ENCODE data around the gene STAG3. TPM values are rescaled to one million over a fixed set of nuclear protein-coding genes. Genes with fewer than 3 reads are reported as not detected.
"Not testable (repeated sequence)": the region's sequence is repeated elsewhere in the genome, so short reads cannot be mapped to it uniquely, and the experiment has no call there.

The STAG3 gene
- total RNA-seq, 4 donors from 2014 or later: 0.13 to 5.5 TPM; not detected in 2

DNA sequence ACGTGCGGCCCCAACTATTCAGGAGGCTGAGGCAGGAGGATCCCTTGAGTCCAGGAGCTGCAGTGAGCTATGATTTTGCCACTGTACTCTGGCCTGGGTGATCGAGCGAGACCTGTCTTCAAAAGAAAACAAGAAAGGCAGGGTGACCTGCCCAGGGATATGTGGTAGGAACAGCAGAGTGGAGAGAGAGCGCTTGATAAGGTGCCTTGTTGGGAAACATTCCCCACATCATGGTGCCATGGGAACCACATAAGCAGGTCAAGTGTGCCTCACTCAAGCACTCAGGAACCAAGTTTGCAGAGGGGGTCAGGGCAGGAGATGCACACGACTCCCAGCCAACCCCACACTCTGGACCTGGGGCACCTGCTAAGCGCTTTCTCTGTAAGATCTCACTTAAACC, 79.3 kb downstream of the STAG3 start:
- H3K4me1 ChIP-seq: peaks cover 10 to 33% of the 10 kb centered on the region in 2 donors
- peak overlapping the region; percentile 27 to 100 (median 80) for H3K27ac ChIP-seq
- in situ Hi-C loops (cut with MboI; ENCODE audit: low sequenced_read_pairs in 4 of 4) (no loop called here), intact Hi-C loops (cut with DNase I; ENCODE audit: low total_unique reads) (no loop called here)
- no peaks in the 10 kb centered on the region for H3K27me3 ChIP-seq
- no peaks in the 10 kb centered on the region for H3K36me3 ChIP-seq
- ATAC-seq (no peak), DNase-seq (no peak)
- no peaks in the 10 kb centered on the region for H3K9me3 ChIP-seq
- no peak overlapping the region for H3K4me3 ChIP-seq
- TF ChIP-seq, protein P1, sequence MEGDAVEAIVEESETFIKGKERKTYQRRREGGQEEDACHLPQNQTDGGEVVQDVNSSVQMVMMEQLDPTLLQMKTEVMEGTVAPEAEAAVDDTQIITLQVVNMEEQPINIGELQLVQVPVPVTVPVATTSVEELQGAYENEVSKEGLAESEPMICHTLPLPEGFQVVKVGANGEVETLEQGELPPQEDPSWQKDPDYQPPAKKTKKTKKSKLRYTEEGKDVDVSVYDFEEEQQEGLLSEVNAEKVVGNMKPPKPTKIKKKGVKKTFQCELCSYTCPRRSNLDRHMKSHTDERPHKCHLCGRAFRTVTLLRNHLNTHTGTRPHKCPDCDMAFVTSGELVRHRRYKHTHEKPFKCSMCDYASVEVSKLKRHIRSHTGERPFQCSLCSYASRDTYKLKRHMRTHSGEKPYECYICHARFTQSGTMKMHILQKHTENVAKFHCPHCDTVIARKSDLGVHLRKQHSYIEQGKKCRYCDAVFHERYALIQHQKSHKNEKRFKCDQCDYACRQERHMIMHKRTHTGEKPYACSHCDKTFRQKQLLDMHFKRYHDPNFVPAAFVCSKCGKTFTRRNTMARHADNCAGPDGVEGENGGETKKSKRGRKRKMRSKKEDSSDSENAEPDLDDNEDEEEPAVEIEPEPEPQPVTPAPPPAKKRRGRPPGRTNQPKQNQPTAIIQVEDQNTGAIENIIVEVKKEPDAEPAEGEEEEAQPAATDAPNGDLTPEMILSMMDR (IDR thresholded peaks at IDR 0.05 in 4 of 5, conservative IDR thresholded peaks at IDR 0.05 in 1 of 5): no peak
- TF ChIP-seq POLR2A (IDR thresholded peaks at IDR 0.05): no peak

GRCh38 chr7:100259984-100260383, 82.3 kb downstream of the STAG3 start:
- H3K36me3 ChIP-seq; DNase-seq; H3K27me3 ChIP-seq; intact Hi-C loops (cut with DNase I; ENCODE audit: low total_unique reads); in situ Hi-C loops (cut with MboI; ENCODE audit: low sequenced_read_pairs in 4 of 4); H3K4me3 ChIP-seq; ATAC-seq; H3K9me3 ChIP-seq: not testable (repeated sequence)
- Histone ChIP-seq H3K4me1 (peaks cover 8 to 33% of the 10 kb centered on the region in 2 donors), H3K27ac (peak overlapping the region; percentile 39 to 61 (median 52))

DNA sequence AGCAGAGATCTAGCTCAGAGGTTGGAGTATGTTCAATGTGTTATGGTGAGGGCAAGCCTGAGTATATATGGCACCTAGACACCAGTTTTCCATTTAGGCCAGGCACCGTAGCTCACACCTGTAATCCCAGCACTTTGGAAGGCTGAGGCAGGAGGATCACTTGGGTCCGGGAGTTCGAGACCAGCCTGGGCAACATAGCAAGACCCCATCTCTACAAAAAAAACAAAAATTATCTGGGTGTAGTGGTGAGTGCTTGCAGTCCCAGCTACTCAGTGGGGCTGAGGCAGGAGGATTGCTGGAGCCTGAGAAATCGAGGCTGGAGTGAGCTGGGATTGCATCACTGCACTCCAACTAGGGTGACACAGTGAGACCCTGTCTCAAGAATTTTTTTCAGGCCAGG, 85.2 kb downstream of the STAG3 start:
- DNase-seq: not testable (repeated sequence)

More for the DNA sequence above, 85.2 kb downstream of the STAG3 start:
- H3K4me3 ChIP-seq; H3K27me3 ChIP-seq; intact Hi-C loops (cut with DNase I; ENCODE audit: low total_unique reads); ATAC-seq; H3K36me3 ChIP-seq; H3K9me3 ChIP-seq; in situ Hi-C loops (cut with MboI; ENCODE audit: low sequenced_read_pairs in 4 of 4): not testable (repeated sequence)
- peaks cover 32 to 59% of the 10 kb centered on the region in 2 donors for H3K4me1 ChIP-seq
- peak overlapping the region; percentile 44 to 98 (median 96) for H3K27ac ChIP-seq

Small RNAs within 50 kb of the gene (microRNA-seq; reads per million reads assigned to microRNA genes)
- gene MIR4658 (ENCODE audit: borderline replicate concordance in 2 of 2): 0 reads per million in 2 donors

Other genes with a start within 250 kb of the STAG3 start
- gene GJC3, start 248.3 kb upstream of the STAG3 start, total RNA-seq: not detected
- 10 to 100 TPM in 1 of 4 donors, 1 to 10 TPM in 2, not detected in 1; 2.6 to 10.3 (median 4.2) TPM for gene AZGP1, start 201.9 kb upstream of the STAG3 start, total RNA-seq
- gene ZKSCAN1, start 162.3 kb upstream of the STAG3 start, total RNA-seq: 10 to 100 TPM; 15.0 to 17.7 (median 15.5) TPM
- 10 to 100 TPM; 14.4 to 26.4 (median 22.3) TPM for gene ZSCAN21, start 128.1 kb upstream of the STAG3 start, total RNA-seq
- gene ZNF3, start 96.2 kb upstream of the STAG3 start, total RNA-seq: 10 to 100 TPM; 11.2 to 19.2 (median 16.1) TPM
- 10 to 100 TPM; 32.6 to 57.9 (median 39.4) TPM for gene COPS6, start 88.9 kb upstream of the STAG3 start, total RNA-seq
- gene MCM7, start 76.5 kb upstream of the STAG3 start, total RNA-seq: 10 to 100 TPM; 23.9 to 45.7 (median 36.1) TPM
- 10 to 100 TPM in 2 of 4 donors, 1 to 10 TPM in 2; 7.2 to 13.8 (median 10.8) TPM for gene AP4M1, start 76.3 kb upstream of the STAG3 start, total RNA-seq
- gene TAF6, start 58.6 kb upstream of the STAG3 start, total RNA-seq: 10 to 100 TPM; 38.6 to 71.7 (median 56.6) TPM
- 1 to 10 TPM; 2.0 to 5.0 (median 2.4) TPM for gene CNPY4, start 58.3 kb upstream of the STAG3 start, total RNA-seq
- 1 to 10 TPM; 1.4 to 7.4 (median 3.1) TPM for gene MBLAC1, start 51.0 kb upstream of the STAG3 start, total RNA-seq
- gene LAMTOR4, start 29.0 kb upstream of the STAG3 start, total RNA-seq: 100 to 1,000 TPM in 3 of 4 donors, 10 to 100 TPM in 1; 97.6 to 141 (median 127) TPM
- gene TRAPPC14, start 19.2 kb upstream of the STAG3 start, total RNA-seq: 1 to 10 TPM; 3.0 to 6.1 (median 4.2) TPM
- 1 to 10 TPM in 2 of 4 donors, under 1 TPM in 1, not detected in 1; 0.53 to 1.9 (median 1.6) TPM for gene GAL3ST4, start 9.3 kb upstream of the STAG3 start, total RNA-seq
- gene GPC2, start 537 bp upstream of the STAG3 start, total RNA-seq: 1 to 10 TPM in 1 of 4 donors, not detected in 3; 4.0 TPM
- gene PVRIG, start 42.0 kb downstream of the STAG3 start, total RNA-seq: not detected
- gene SPDYE3, start 129.8 kb downstream of the STAG3 start, total RNA-seq: not detected
- 10 to 100 TPM; 11.8 to 32.4 (median 20.8) TPM for gene PILRB, start 180.2 kb downstream of the STAG3 start, total RNA-seq
- 1 to 10 TPM in 3 of 4 donors, under 1 TPM in 1; 0.62 to 5.4 (median 2.0) TPM for gene PILRA, start 195.6 kb downstream of the STAG3 start, total RNA-seq

Measured in gastrocnemius medialis (tissue), 4 donors.